CD4-positive, CD25-positive, alpha-beta regulatory T cell (primary cell): ENCODE measurements around the gene C4BPB. TPM values are rescaled to one million over a fixed set of nuclear protein-coding genes. Genes with fewer than 3 reads are reported as not detected.

Experiments used
- ATAC-seq, 2 donors: fragments of 150-1000 bp; cut with Tn5 transposase; one replicate each; pipeline ENCODE4 v1.10.0; 2021; ENCODE audit warnings: low read depth in 2 of 2, moderate number of reproducible peaks in 2 of 2, moderate library complexity in 1 of 2
- DNase-seq, 3 donors: peaks; one replicate each; pipeline versions ENCODE4 v3.0.0 to v3.0.0-alpha.2; 2012 to 2022; ENCODE audit warnings: mixed read lengths in 1 of 3
- H3K27ac ChIP-seq: one replicate; pipeline ENCODE4 v1.7.0; 2013; ENCODE audit warnings: mild to moderate bottlenecking, low read length; ENCODE audit not compliant: insufficient read depth, poor library complexity, severe bottlenecking
- H3K27me3 ChIP-seq: one replicate; pipeline ENCODE4 v1.7.0; 2013; ENCODE audit warnings: low read length; ENCODE audit not compliant: control insufficient read depth, insufficient read depth
- H3K36me3 ChIP-seq: one replicate; pipeline ENCODE4 v1.7.0; 2013; ENCODE audit warnings: mild to moderate bottlenecking, low read length, moderate library complexity; ENCODE audit not compliant: control insufficient read depth, insufficient read depth
- H3K4me1 ChIP-seq: 2 replicates; pipeline ENCODE4 v1.7.0; 2013; ENCODE audit warnings: mild to moderate bottlenecking, low read length; ENCODE audit not compliant: insufficient read depth, control insufficient read depth, poor library complexity, severe bottlenecking
- H3K4me3 ChIP-seq: one replicate; pipeline ENCODE4 v1.7.0; 2013; ENCODE audit warnings: low read depth, mild to moderate bottlenecking, low read length, moderate library complexity
- H3K9me3 ChIP-seq, 2 experiments: 1 replicate in 1 of 2; 2 replicates in 1 of 2; pipeline ENCODE4 v1.7.0; 2013; ENCODE audit warnings: low read length in 2 of 2, mild to moderate bottlenecking in 1 of 2, moderate library complexity in 1 of 2; ENCODE audit not compliant: control insufficient read depth in 2 of 2
- H3K27ac Mint-ChIP-seq, 3 donors: one replicate each; pipeline ENCODE4 v1.8.0; 2020 to 2022; ENCODE audit warnings: mild to moderate bottlenecking in 3 of 3, mixed read lengths in 3 of 3, moderate library complexity in 2 of 3
- H3K27me3 Mint-ChIP-seq: one replicate; pipeline ENCODE4 v1.8.0; 2022; ENCODE audit warnings: mild to moderate bottlenecking, mixed read lengths
- H3K36me3 Mint-ChIP-seq: one replicate; pipeline ENCODE4 v1.8.0; 2020; ENCODE audit warnings: mixed read lengths
- H3K4me1 Mint-ChIP-seq, 4 donors: one replicate each; pipeline ENCODE4 v1.8.0; 2020 to 2022; ENCODE audit warnings: mixed read lengths in 4 of 4, mild to moderate bottlenecking in 1 of 4
- H3K4me3 Mint-ChIP-seq, 4 donors: one replicate each; pipeline ENCODE4 v1.8.0; 2020 to 2022; ENCODE audit warnings: mild to moderate bottlenecking in 4 of 4, mixed read lengths in 4 of 4, moderate library complexity in 3 of 4
- H3K9me3 Mint-ChIP-seq, 7 donors: one replicate each; pipeline ENCODE4 v1.8.0; 2020 to 2022; ENCODE audit warnings: mixed read lengths in 7 of 7, mild to moderate bottlenecking in 3 of 7, moderate library complexity in 2 of 7
- polyA plus RNA-seq, 4 donors: library from polyadenylated mRNA; unstranded; fragments of 300-500 nt; fragmentation: Illumina TruSeq; gene quantifications; one replicate each; pipeline ENCODE4 v1.2.3, GENCODE V29; 2021
- total RNA-seq: library from RNA; stranded (reverse); gene quantifications from one replicate; pipeline ENCODE4 v1.2.3, GENCODE V29; 2022

C4BPB gene
- total and polyA plus RNA-seq, 5 donors from 2014 or later: 0.72 TPM; not detected in 4

- Histone ChIP-seq H3K9me3 (peaks cover 16 to 27% of the 10 kb centered on the region in 2 experiments), H3K4me1 (no peaks in the 10 kb centered on the region), H3K36me3 (no peaks in the 10 kb centered on the region), H3K4me3 (no peak overlapping the region), H3K27me3 (peaks cover 5% of the 10 kb centered on the region), H3K27ac (no peak overlapping the region)
- Mint-ChIP-seq H3K4me3 (no peak overlapping the region), H3K36me3 (no peaks in the 10 kb centered on the region), H3K27ac (no peak overlapping the region), H3K9me3 (peaks cover 3 to 32% (median 17%) of the 10 kb centered on the region in 7 donors), H3K27me3 (peaks cover under 1% of the 10 kb centered on the region), H3K4me1 (no peaks in the 10 kb centered on the region)
- DNase-seq: no peak
- ATAC-seq: no peak
These were observed 41.8 kb downstream of the C4BPB start for GRCh38 chr1:207130252-207131036.

GRCh38 chr1:207131163-207131562 is 42.5 kb downstream of the C4BPB start:
- H3K9me3 Mint-ChIP-seq: peaks cover 3 to 32% (median 16%) of the 10 kb centered on the region in 7 donors
- no peak overlapping the region for H3K4me3 ChIP-seq
- H3K27ac Mint-ChIP-seq: no peak overlapping the region
- ATAC-seq (no peak), DNase-seq (no peak)
- H3K36me3 Mint-ChIP-seq: no peaks in the 10 kb centered on the region
- H3K4me1 Mint-ChIP-seq: no peaks in the 10 kb centered on the region
- peaks cover 5% of the 10 kb centered on the region for H3K27me3 ChIP-seq
- no peaks in the 10 kb centered on the region for H3K4me1 ChIP-seq
- no peak overlapping the region for H3K4me3 Mint-ChIP-seq
- H3K27me3 Mint-ChIP-seq: no peaks in the 10 kb centered on the region
- peaks cover 16 to 27% of the 10 kb centered on the region in 2 experiments for H3K9me3 ChIP-seq
- H3K27ac ChIP-seq: no peak overlapping the region
- H3K36me3 ChIP-seq: no peaks in the 10 kb centered on the region

- Mint-ChIP-seq H3K27ac (no peak overlapping the region), H3K27me3 (peaks cover 8% of the 10 kb centered on the region), H3K4me1 (no peaks in the 10 kb centered on the region), H3K9me3 (peaks cover 0 to 14% (median 5%) of the 10 kb centered on the region in 7 donors), H3K4me3 (no peak overlapping the region), H3K36me3 (no peaks in the 10 kb centered on the region)
- Histone ChIP-seq H3K36me3 (no peaks in the 10 kb centered on the region), H3K4me3 (no peak overlapping the region), H3K27ac (no peak overlapping the region), H3K27me3 (peaks cover 5% of the 10 kb centered on the region), H3K9me3 (peaks cover 5 to 6% of the 10 kb centered on the region in 2 experiments), H3K4me1 (no peaks in the 10 kb centered on the region)
- ATAC-seq: no peak
- DNase-seq: no peak
These were observed 45.9 kb downstream of the C4BPB start for GRCh38 chr1:207134581-207134980.

GRCh38 chr1:207139616-207140015 is 51.0 kb downstream of the C4BPB start:
- H3K36me3 Mint-ChIP-seq: no peaks in the 10 kb centered on the region
- no peak overlapping the region for H3K27ac Mint-ChIP-seq
- Histone ChIP-seq H3K4me1 (no peaks in the 10 kb centered on the region), H3K27me3 (peaks cover 6% of the 10 kb centered on the region), H3K27ac (no peak overlapping the region), H3K9me3 (no peaks in the 10 kb centered on the region), H3K36me3 (no peaks in the 10 kb centered on the region), H3K4me3 (no peak overlapping the region)
- no peak for ATAC-seq
- peaks cover 12% of the 10 kb centered on the region for H3K27me3 Mint-ChIP-seq
- no peak overlapping the region for H3K4me3 Mint-ChIP-seq
- no peak for DNase-seq
- H3K9me3 Mint-ChIP-seq: peaks cover 0 to 3% (median 0%) of the 10 kb centered on the region in 7 donors
- no peaks in the 10 kb centered on the region for H3K4me1 Mint-ChIP-seq

- no peak overlapping the region for H3K27ac ChIP-seq
- no peaks in the 10 kb centered on the region for H3K9me3 ChIP-seq
- H3K27me3 Mint-ChIP-seq: peaks cover 12% of the 10 kb centered on the region
- peaks cover 10% of the 10 kb centered on the region for H3K27me3 ChIP-seq
- H3K27ac Mint-ChIP-seq: no peak overlapping the region
- H3K4me3 Mint-ChIP-seq: no peak overlapping the region
- no peaks in the 10 kb centered on the region for H3K36me3 Mint-ChIP-seq
- DNase-seq (no peak), ATAC-seq (no peak)
- H3K9me3 Mint-ChIP-seq: peaks cover 0 to 1% (median 0%) of the 10 kb centered on the region in 7 donors
- no peaks in the 10 kb centered on the region for H3K4me1 Mint-ChIP-seq
- H3K4me3 ChIP-seq: no peak overlapping the region
- no peaks in the 10 kb centered on the region for H3K4me1 ChIP-seq
- H3K36me3 ChIP-seq: no peaks in the 10 kb centered on the region
These were observed 51.9 kb downstream of the C4BPB start for GRCh38 chr1:207140536-207140935.

GRCh38 chr1:207145401-207146058 is 56.9 kb downstream of the C4BPB start:
- Mint-ChIP-seq H3K4me1 (no peaks in the 10 kb centered on the region), H3K9me3 (peaks cover 0 to 3% (median 2%) of the 10 kb centered on the region in 7 donors), H3K27me3 (peaks cover 12% of the 10 kb centered on the region), H3K4me3 (no peak overlapping the region), H3K27ac (no peak overlapping the region), H3K36me3 (no peaks in the 10 kb centered on the region)
- Histone ChIP-seq H3K4me1 (no peaks in the 10 kb centered on the region), H3K27ac (no peak overlapping the region), H3K9me3 (no peaks in the 10 kb centered on the region), H3K36me3 (no peaks in the 10 kb centered on the region), H3K27me3 (peaks cover 8% of the 10 kb centered on the region), H3K4me3 (no peak overlapping the region)
- DNase-seq: no peak
- no peak for ATAC-seq
